ENCODE measurements around the gene SLC1A2. TPM values are rescaled to one million over a fixed set of nuclear protein-coding genes. Genes with fewer than 3 reads are reported as not detected.

Gene SLC1A2
- total RNA-seq, 4 donors from 2014 or later, result 1.0 to 3.4 (median 2.0) TPM

- no peak for DNase-seq (ENCODE audit: low spot score in 2 of 2)
- Histone ChIP-seq H3K4me3 (no peak overlapping the region), H3K27me3 (no peaks in the 10 kb centered on the region), H3K36me3 (no peaks in the 10 kb centered on the region), H3K9me3 (no peaks in the 10 kb centered on the region), H3K4me1 (peaks cover 33% of the 10 kb centered on the region), H3K27ac (peak overlapping the region; percentile 75)
- WGBS, result 67% methylated on average over 2 of the region's 2 CpGs
- no peak for TF ChIP-seq POLR2AphosphoS5 (IDR thresholded peaks at IDR 0.05)
- TF ChIP-seq POLR2A (IDR thresholded peaks at IDR 0.05), result no peak
Measured at GRCh38 chr11:35321111-35321510, 98.2 kb downstream of the SLC1A2 start.

GRCh38 chr11:35318977-35319925 lies 100.1 kb downstream of the SLC1A2 start:
- WGBS, result 76% methylated on average over 5 of the region's 5 CpGs

GRCh38 chr11:35318309-35318708 lies 101.0 kb downstream of the SLC1A2 start:
- Histone ChIP-seq H3K9me3 (no peaks in the 10 kb centered on the region), H3K4me1 (peaks cover 22% of the 10 kb centered on the region), H3K36me3 (no peaks in the 10 kb centered on the region), H3K4me3 (no peak overlapping the region), H3K27ac (no peak overlapping the region), H3K27me3 (no peaks in the 10 kb centered on the region)
- 90% methylated on average over 1 of the region's 1 CpG for WGBS
- no peak for TF ChIP-seq POLR2A (IDR thresholded peaks at IDR 0.05)
- no peak for TF ChIP-seq EP300 (IDR thresholded peaks at IDR 0.05)
- no peak for TF ChIP-seq POLR2AphosphoS5 (IDR thresholded peaks at IDR 0.05)
- no peak for TF ChIP-seq CTCF (IDR thresholded peaks at IDR 0.05)
- no peak for DNase-seq (ENCODE audit: low spot score in 2 of 2)

More at GRCh38 chr11:35318977-35319925, 100.1 kb downstream of the SLC1A2 start:
- no peaks in the 10 kb centered on the region for H3K36me3 ChIP-seq
- no peaks in the 10 kb centered on the region for H3K9me3 ChIP-seq
- H3K27ac ChIP-seq, result peak overlapping the region; percentile 51
- peaks cover 23% of the 10 kb centered on the region for H3K4me1 ChIP-seq
- no peak overlapping the region for H3K4me3 ChIP-seq
- TF ChIP-seq POLR2A (IDR thresholded peaks at IDR 0.05), result no peak
- TF ChIP-seq EP300 (IDR thresholded peaks at IDR 0.05), result no peak
- no peak for TF ChIP-seq CTCF (IDR thresholded peaks at IDR 0.05)
- TF ChIP-seq POLR2AphosphoS5 (IDR thresholded peaks at IDR 0.05), result no peak
- no peak for DNase-seq (ENCODE audit: low spot score in 2 of 2)
- H3K27me3 ChIP-seq, result no peaks in the 10 kb centered on the region

- Histone ChIP-seq H3K4me3 (no peak overlapping the region), H3K9me3 (no peaks in the 10 kb centered on the region), H3K36me3 (no peaks in the 10 kb centered on the region), H3K27ac (no peak overlapping the region), H3K27me3 (no peaks in the 10 kb centered on the region), H3K4me1 (peaks cover 15% of the 10 kb centered on the region)
- WGBS, result 73% methylated on average over 7 of the region's 7 CpGs
- TF ChIP-seq POLR2A (IDR thresholded peaks at IDR 0.05) (no peak), EP300 (IDR thresholded peaks at IDR 0.05) (no peak)
- DNase-seq (ENCODE audit: low spot score in 2 of 2), result no peak
Measured at GRCh38 chr11:35317253-35317652, 102.1 kb downstream of the SLC1A2 start.

GRCh38 chr11:35316161-35316560 lies 103.2 kb downstream of the SLC1A2 start:
- no peaks in the 10 kb centered on the region for H3K36me3 ChIP-seq
- no peaks in the 10 kb centered on the region for H3K9me3 ChIP-seq
- no peak overlapping the region for H3K27ac ChIP-seq
- H3K4me1 ChIP-seq, result peaks cover 4% of the 10 kb centered on the region
- TF ChIP-seq CTCF (IDR thresholded peaks at IDR 0.05) (no peak), EP300 (IDR thresholded peaks at IDR 0.05) (no peak)
- 90% methylated on average over 2 of the region's 2 CpGs for WGBS
- H3K27me3 ChIP-seq, result no peaks in the 10 kb centered on the region
- H3K4me3 ChIP-seq, result no peak overlapping the region
- DNase-seq (ENCODE audit: low spot score in 2 of 2), result no peak

DNA sequence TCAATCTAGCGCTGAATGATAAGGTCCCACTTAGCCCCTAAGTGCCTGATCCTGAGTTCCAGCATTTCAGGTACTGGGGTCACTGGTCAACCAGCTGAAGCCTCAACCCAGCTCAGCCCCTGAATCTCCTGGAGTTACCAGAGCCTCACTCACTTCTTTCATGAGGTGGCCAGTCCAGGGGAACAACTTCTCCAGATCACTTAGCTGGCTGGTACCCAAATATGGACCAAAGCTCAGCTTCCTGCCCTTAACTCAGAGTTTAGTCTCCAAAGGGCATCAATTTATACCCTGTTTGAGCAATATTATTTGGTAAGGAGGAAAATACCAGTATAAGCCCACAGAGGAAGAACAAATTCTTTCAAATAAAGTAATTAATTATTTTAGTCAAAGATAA lies 105.6 kb downstream of the SLC1A2 start:
- no peak overlapping the region for H3K27ac ChIP-seq
- H3K9me3 ChIP-seq, result no peaks in the 10 kb centered on the region
- DNase-seq (ENCODE audit: low spot score in 2 of 2), result no peak
- no peaks in the 10 kb centered on the region for H3K36me3 ChIP-seq
- H3K4me3 ChIP-seq, result no peak overlapping the region
- H3K4me1 ChIP-seq, result no peaks in the 10 kb centered on the region
- WGBS, result 89% methylated on average over 1 of the region's 1 CpG
- H3K27me3 ChIP-seq, result no peaks in the 10 kb centered on the region
- TF ChIP-seq EP300 (IDR thresholded peaks at IDR 0.05) (no peak), CTCF (IDR thresholded peaks at IDR 0.05) (no peak), POLR2AphosphoS5 (IDR thresholded peaks at IDR 0.05) (no peak), POLR2A (IDR thresholded peaks at IDR 0.05) (no peak)
